HepG2 (cell line): ENCODE results near the gene ATP8A2. TPM values are rescaled to one million over a fixed set of nuclear protein-coding genes. Genes with fewer than 3 reads are reported as not detected.

ENCODE experiments used
- ATAC-seq: fragments of 200-7000 bp; cut with Tn5 transposase; 3 replicates; pipeline ENCODE4 v1.9.1; 2020; ENCODE audit warnings: mild to moderate bottlenecking, moderate library complexity
- BruUV-seq: library from RNA; stranded (reverse); fragments of 400-500 nt; replicated peaks from 2 replicates; lab custom pipeline; 2021; lab: Mats Ljungman, UMichigan
- CTCF ChIA-PET: fragments of 300-600 bp; formaldehyde crosslinking; extraction: SDS; loops from one replicate; lab custom pipeline; 2021; ENCODE audit warnings: low total read pairs, inconsistent platforms, low intra/inter-chr PET ratio; lab: Yijun Ruan, JAX
- POLR2A ChIA-PET: fragments of 350-600 bp; sonication (Branson Sonifier 250); formaldehyde crosslinking; loops from one replicate; lab custom pipeline; 2020; ENCODE audit warnings: antibody characterized with exemption, inconsistent platforms; lab: Yijun Ruan, JAX
- DNase-seq: peaks from one replicate; pipeline ENCODE4 v3.0.0-alpha.2; 2015; ENCODE audit warnings: low spot score
- FAIRE-seq: peaks from 3 replicates; lab custom pipeline; 2011; peaks lifted over from hg19 to GRCh38; lab: Jason Lieb, UNC
- H2AFZ ChIP-seq: one replicate; pipeline ENCODE4 v1.6.1; 2011; ENCODE audit warnings: low read length, inconsistent platforms
- H3K27ac ChIP-seq: fragments of 300-600 bp; 3 replicates; pipeline ENCODE4 v1.8.0; 2011; ENCODE audit warnings: mixed run types, mild to moderate bottlenecking, mixed read lengths, low read length, inconsistent platforms; ENCODE audit not compliant: insufficient read depth; ENCODE audit errors: extremely low read length
- H3K27me3 ChIP-seq, 2 experiments: fragments of 200-600 bp in 1 of 2; 2 replicates in 1 of 2; 3 replicates in 1 of 2; pipeline versions ENCODE4 v1.6.0 to v1.8.0; 2011; ENCODE audit warnings: low read length in 2 of 2, mild to moderate bottlenecking in 2 of 2, moderate library complexity in 2 of 2, inconsistent platforms in 1 of 2; ENCODE audit not compliant: insufficient read depth in 2 of 2, control insufficient read depth in 1 of 2
- H3K36me3 ChIP-seq, 2 experiments: fragments of 200-600 bp in 1 of 2; replicated peaks in 1 of 2; 2 replicates in 1 of 2; 3 replicates in 1 of 2; pipeline versions ENCODE4 v1.5.1 to v1.8.0; 2011; ENCODE audit warnings: low read length in 2 of 2, inconsistent platforms in 1 of 2; ENCODE audit not compliant: insufficient read depth in 2 of 2, control insufficient read depth in 1 of 2
- H3K4me1 ChIP-seq: 2 replicates; pipeline ENCODE4 v1.5.1; 2012; ENCODE audit warnings: low read length, inconsistent platforms; ENCODE audit not compliant: insufficient read depth
- H3K4me2 ChIP-seq: 2 replicates; pipeline ENCODE4 v1.6.0; 2011; ENCODE audit warnings: low read depth, low read length, inconsistent platforms
- H3K4me3 ChIP-seq, 3 experiments: fragments of 200-600 bp in 1 of 3; sonication (generic), shearing (Covaris generic) in 1 of 3; replicated peaks in 1 of 3; 2 replicates each; pipeline ENCODE4 v1.5.1; 2011 to 2016; ENCODE audit warnings: low read length in 3 of 3, inconsistent platforms in 2 of 3, low read depth in 2 of 3, mild to moderate bottlenecking in 2 of 3, control low read depth in 1 of 3, mixed read lengths in 1 of 3; ENCODE audit not compliant: insufficient read depth in 1 of 3
- H3K79me2 ChIP-seq: one replicate; pipeline ENCODE4 v1.6.1; 2011; ENCODE audit warnings: low read length, inconsistent platforms; ENCODE audit not compliant: insufficient read depth
- H3K9ac ChIP-seq: 2 replicates; pipeline ENCODE4 v1.6.0; 2011; ENCODE audit warnings: mild to moderate bottlenecking, low read depth, low read length, inconsistent platforms; ENCODE audit not compliant: insufficient read depth
- H3K9me3 ChIP-seq: 2 replicates; pipeline ENCODE4 v1.5.1; 2012; ENCODE audit warnings: mild to moderate bottlenecking, low read length
- H4K20me1 ChIP-seq: 2 replicates; pipeline ENCODE4 v1.6.0; 2011; ENCODE audit warnings: inconsistent platforms, mild to moderate bottlenecking, low read length, moderate library complexity; ENCODE audit not compliant: insufficient read depth
- GZF1 ChIP-seq: sonication (generic); formaldehyde crosslinking; IDR thresholded peaks from 2 replicates; pipeline ENCODE4 v1.5.1; 2020; ENCODE audit warnings: mild to moderate bottlenecking, missing genetic modification reagents
- KLF16 ChIP-seq, 2 experiments: sonication (generic) in 1 of 2; formaldehyde crosslinking in 1 of 2; IDR thresholded peaks; 2 replicates each; pipeline versions ENCODE4 v1.6.1 to v1.8.0; 2016 to 2023; ENCODE audit warnings: missing genetic modification reagents in 2 of 2, missing compliant biosample characterization in 1 of 2
- U2AF2 ChIP-seq: fragments of 200-400 bp; formaldehyde crosslinking; IDR thresholded peaks from 2 replicates; pipeline ENCODE4 v1.6.1; 2017; ENCODE audit warnings: low read depth, mild to moderate bottlenecking, low read length
- ZBTB43 ChIP-seq: sonication (generic); formaldehyde crosslinking; conservative IDR thresholded peaks from 2 replicates; pipeline ENCODE4 v1.4.0; 2020; ENCODE audit warnings: missing genetic modification reagents
- ZNF430 ChIP-seq: sonication (generic); formaldehyde crosslinking; IDR thresholded peaks from 2 replicates; pipeline ENCODE4 v1.9.0; 2021; ENCODE audit warnings: mild to moderate bottlenecking, missing genetic modification reagents
- ZNF484 ChIP-seq: sonication (generic); formaldehyde crosslinking; IDR thresholded peaks from 2 replicates; pipeline ENCODE4 v1.5.1; 2020; ENCODE audit warnings: mild to moderate bottlenecking, low read depth, missing genetic modification reagents, borderline replicate concordance
- ZNF510 ChIP-seq: sonication (generic); formaldehyde crosslinking; IDR thresholded peaks from 2 replicates; pipeline ENCODE4 v1.4.0; 2020; ENCODE audit warnings: low read depth, mild to moderate bottlenecking, missing genetic modification reagents
- ZNF513 ChIP-seq: sonication (generic); formaldehyde crosslinking; conservative IDR thresholded peaks from 2 replicates; pipeline ENCODE4 v1.5.0; 2020; ENCODE audit warnings: missing genetic modification reagents
- ZNF546 ChIP-seq: sonication (generic); formaldehyde crosslinking; conservative IDR thresholded peaks from 2 replicates; pipeline ENCODE4 v1.8.1; 2023; ENCODE audit warnings: mild to moderate bottlenecking, missing genetic modification reagents
- ZNF570 ChIP-seq: sonication (generic); formaldehyde crosslinking; IDR thresholded peaks from 2 replicates; pipeline ENCODE4 v1.4.0; 2020; ENCODE audit warnings: mild to moderate bottlenecking, missing genetic modification reagents, borderline replicate concordance
- ZNF672 ChIP-seq: sonication (generic); formaldehyde crosslinking; IDR thresholded peaks from 2 replicates; pipeline ENCODE4 v1.8.1; 2022; ENCODE audit warnings: missing genetic modification reagents
- ZNF775 ChIP-seq: sonication (generic); formaldehyde crosslinking; IDR thresholded peaks from 2 replicates; pipeline ENCODE4 v1.4.0; 2020; ENCODE audit warnings: missing genetic modification reagents, mild to moderate bottlenecking, moderate library complexity, borderline replicate concordance
- WGBS: methylation state at CpG from one replicate; pipeline ENCODE4 v1.1.6; 2017; ENCODE audit warnings: low lambda C conversion rate; 5-methylcytosine and 5-hydroxymethylcytosine counted together
- in situ Hi-C: cut with HindIII; loops from 2 replicates; pipeline ENCODE4 v1.10.0; 2017; ENCODE audit warnings: low pct_unique_long_range_greater_than_20kb; ENCODE audit not compliant: extremely low pct_ligation_motif_present
- intact Hi-C: fragments of 100-400 bp; cut with micrococcal nuclease; formaldehyde crosslinking; loops from one replicate; pipeline ENCODE4 v1.10.0; 2022; ENCODE audit not compliant: unreplicated experiment
- polyA plus RNA-seq, 8 experiments: library from polyadenylated mRNA; depleted of rRNA in 3 of 8; stranded (reverse) in 7 of 8; unstranded in 1 of 8; fragments of >200 nt; fragmentation: Illumina TruSeq in 4 of 8; extraction: Trizol in 4 of 8; gene quantifications; 2 replicates each; pipeline versions ENCODE4 v1.2.1 to v1.2.3, GENCODE V29; 2011 to 2016; ENCODE audit warnings: low read depth in 4 of 8, missing spikeins in 1 of 8, mixed read lengths in 1 of 8; ENCODE audit not compliant: insufficient read depth in 1 of 8
- total RNA-seq, 5 experiments: library from RNA; depleted of rRNA; stranded (reverse); fragments of >200 nt; fragmentation: Illumina TruSeq; extraction: Trizol; gene quantifications; 2 replicates each; pipeline ENCODE4 v1.2.3, GENCODE V29; 2016; ENCODE audit warnings: low read depth in 1 of 5

ATP8A2 gene
- total and polyA plus RNA-seq, 2 of the 13 experiments (the other 11 are each of a cell fraction or from before 2014, with no cell fraction given) = 0.09 TPM; not detected in 1

- H3K4me1 ChIP-seq = no peaks in the 10 kb centered on the region
- intact Hi-C loops (no loop called here), in situ Hi-C loops (no loop called here)
- H2AFZ ChIP-seq = no peak overlapping the region
- no peaks in the 10 kb centered on the region for H3K36me3 ChIP-seq
- FAIRE-seq (no peak), DNase-seq (no peak), ATAC-seq (no peak)
- no peak for TF ChIP-seq ZNF546 (CRISPR knock-in tag)
- no peak for TF ChIP-seq ZNF484
- ChIA-PET CTCF (no interaction called here), POLR2A (no interaction called here)
- H3K9me3 ChIP-seq = no peaks in the 10 kb centered on the region
- 7% methylated on average over 1 of the region's 1 CpG for WGBS
- H3K9ac ChIP-seq = no peak overlapping the region
- H3K27ac ChIP-seq = no peak overlapping the region
- no peaks in the 10 kb centered on the region for H4K20me1 ChIP-seq
- no peak overlapping the region for H3K4me3 ChIP-seq
- no peak overlapping the region for H3K4me2 ChIP-seq
- no peaks in the 10 kb centered on the region; a peak in 1 of 5 replicates for H3K27me3 ChIP-seq
- BruUV-seq = no TSS peak
- no peaks in the 10 kb centered on the region for H3K79me2 ChIP-seq
These were observed 336.0 kb downstream of the ATP8A2 start for GRCh38 chr13:25707726-25708125.

- no peaks in the 10 kb centered on the region for H4K20me1 ChIP-seq
- H3K27ac ChIP-seq = no peak overlapping the region
- 3% methylated on average over 1 of the region's 1 CpG for WGBS
- no TSS peak for BruUV-seq
- ATAC-seq (no peak), FAIRE-seq (no peak), DNase-seq (no peak)
- H3K36me3 ChIP-seq = no peaks in the 10 kb centered on the region
- in situ Hi-C loops = no loop called here
- H3K27me3 ChIP-seq = no peaks in the 10 kb centered on the region; a peak in 1 of 5 replicates
- ChIA-PET CTCF (no interaction called here), POLR2A (no interaction called here)
- H3K9me3 ChIP-seq = no peaks in the 10 kb centered on the region
- no peak overlapping the region for H2AFZ ChIP-seq
- no peak overlapping the region for H3K9ac ChIP-seq
- H3K4me3 ChIP-seq = no peak overlapping the region
- no peak overlapping the region for H3K4me2 ChIP-seq
- intact Hi-C loops = no loop called here
- H3K79me2 ChIP-seq = no peaks in the 10 kb centered on the region
- H3K4me1 ChIP-seq = no peaks in the 10 kb centered on the region
- TF ChIP-seq KLF16 (CRISPR knock-in tag; IDR thresholded peaks at IDR 0.05) (no peak), ZBTB43 (no peak), GZF1 (CRISPR knock-in tag) (no peak), ZNF430 (CRISPR knock-in tag) (no peak), ZNF775 (CRISPR knock-in tag) (no peak), U2AF2 (no peak), ZNF510 (CRISPR knock-in tag) (no peak), ZNF672 (no peak), ZNF570 (CRISPR knock-in tag) (no peak), ZNF513 (CRISPR knock-in tag) (no peak)
These were observed 336.5 kb downstream of the ATP8A2 start for GRCh38 chr13:25708268-25708667.
